ENCODE data around the gene ZNF445. TPM values are rescaled to one million over a fixed set of nuclear protein-coding genes. Genes with fewer than 3 reads are reported as not detected.

Gene ZNF445
- total and polyA plus RNA-seq, 9 of the 15 experiments (the other 6 are each of a cell fraction or from before 2014, with no cell fraction given), result 1.2 to 26.9 (median 10.6) TPM

DNA sequence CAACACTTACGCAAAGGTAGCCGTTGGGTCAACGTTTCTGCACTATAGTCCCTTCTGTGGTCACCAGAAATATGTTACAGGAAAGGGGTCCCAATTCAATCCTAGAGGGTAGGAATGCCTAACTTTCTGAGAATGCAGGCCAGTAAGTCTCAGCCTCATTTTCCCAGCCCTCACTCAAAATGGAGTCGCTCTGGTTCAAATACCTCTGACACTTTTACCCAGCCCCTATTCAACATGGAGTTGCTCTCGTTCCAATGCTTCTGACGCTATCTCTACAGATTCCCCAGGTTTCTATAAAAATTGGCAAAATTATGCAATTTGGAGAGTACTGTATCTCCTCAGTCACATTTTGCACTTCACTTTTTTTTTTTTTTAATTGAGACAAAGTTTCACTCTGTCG is 39.7 kb downstream of the ZNF445 start (continued):
- TF ChIP-seq, protein P1, sequence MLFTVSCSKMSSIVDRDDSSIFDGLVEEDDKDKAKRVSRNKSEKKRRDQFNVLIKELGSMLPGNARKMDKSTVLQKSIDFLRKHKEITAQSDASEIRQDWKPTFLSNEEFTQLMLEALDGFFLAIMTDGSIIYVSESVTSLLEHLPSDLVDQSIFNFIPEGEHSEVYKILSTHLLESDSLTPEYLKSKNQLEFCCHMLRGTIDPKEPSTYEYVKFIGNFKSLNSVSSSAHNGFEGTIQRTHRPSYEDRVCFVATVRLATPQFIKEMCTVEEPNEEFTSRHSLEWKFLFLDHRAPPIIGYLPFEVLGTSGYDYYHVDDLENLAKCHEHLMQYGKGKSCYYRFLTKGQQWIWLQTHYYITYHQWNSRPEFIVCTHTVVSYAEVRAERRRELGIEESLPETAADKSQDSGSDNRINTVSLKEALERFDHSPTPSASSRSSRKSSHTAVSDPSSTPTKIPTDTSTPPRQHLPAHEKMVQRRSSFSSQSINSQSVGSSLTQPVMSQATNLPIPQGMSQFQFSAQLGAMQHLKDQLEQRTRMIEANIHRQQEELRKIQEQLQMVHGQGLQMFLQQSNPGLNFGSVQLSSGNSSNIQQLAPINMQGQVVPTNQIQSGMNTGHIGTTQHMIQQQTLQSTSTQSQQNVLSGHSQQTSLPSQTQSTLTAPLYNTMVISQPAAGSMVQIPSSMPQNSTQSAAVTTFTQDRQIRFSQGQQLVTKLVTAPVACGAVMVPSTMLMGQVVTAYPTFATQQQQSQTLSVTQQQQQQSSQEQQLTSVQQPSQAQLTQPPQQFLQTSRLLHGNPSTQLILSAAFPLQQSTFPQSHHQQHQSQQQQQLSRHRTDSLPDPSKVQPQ (CRISPR knock-in tag; IDR thresholded peaks at IDR 0.05; ENCODE audit: borderline replicate concordance), result no peak
- TF ChIP-seq BDP1 (IDR thresholded peaks at IDR 0.05; ENCODE audit: insufficient read depth, insufficient read length) (no peak), NUFIP1 (IDR thresholded peaks at IDR 0.05; ENCODE audit: partially characterized antibody) (peak; percentile 24), L3MBTL2 (IDR thresholded peaks at IDR 0.05) (no peak), XRCC5 (IDR thresholded peaks at IDR 0.05; ENCODE audit: low read depth, low read length) (no peak), FOS (IDR thresholded peaks at IDR 0.05; ENCODE audit: extremely low read depth, insufficient read length) (no peak), CHD4 (IDR thresholded peaks at IDR 0.05; ENCODE audit: insufficient read depth, insufficient replicate concordance, low read depth, low read length, poor library complexity, severe bottlenecking) (no peak), ZNF785 (CRISPR knock-in tag; IDR thresholded peaks at IDR 0.05) (no peak), DMBX1 (CRISPR knock-in tag; IDR thresholded peaks at IDR 0.05; ENCODE audit: borderline replicate concordance) (peak; percentile 97), ZNF146 (CRISPR knock-in tag; IDR thresholded peaks at IDR 0.05; ENCODE audit: unreplicated experiment) (no peak), ZFP1 (CRISPR knock-in tag; IDR thresholded peaks at IDR 0.05) (peak; percentile 76), ARNT (IDR thresholded peaks at IDR 0.05) (no peak)
- TF ChIP-seq, protein P2, sequence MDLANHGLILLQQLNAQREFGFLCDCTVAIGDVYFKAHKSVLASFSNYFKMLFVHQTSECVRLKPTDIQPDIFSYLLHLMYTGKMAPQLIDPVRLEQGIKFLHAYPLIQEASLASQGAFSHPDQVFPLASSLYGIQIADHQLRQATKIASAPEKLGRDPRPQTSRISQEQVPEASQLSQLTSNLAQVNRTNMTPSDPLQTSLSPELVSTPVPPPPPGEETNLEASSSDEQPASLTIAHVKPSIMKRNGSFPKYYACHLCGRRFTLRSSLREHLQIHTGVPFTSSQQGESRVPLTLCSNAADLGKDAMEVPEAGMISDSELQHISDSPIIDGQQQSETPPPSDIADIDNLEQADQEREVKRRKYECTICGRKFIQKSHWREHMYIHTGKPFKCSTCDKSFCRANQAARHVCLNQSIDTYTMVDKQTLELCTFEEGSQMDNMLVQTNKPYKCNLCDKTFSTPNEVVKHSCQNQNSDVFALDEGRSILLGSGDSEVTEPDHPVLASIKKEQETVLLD (IDR thresholded peaks at IDR 0.05), result 0 out of 2 replicates have a peak, but pooled peaks have one; percentile 27
- TF ChIP-seq, protein P3, sequence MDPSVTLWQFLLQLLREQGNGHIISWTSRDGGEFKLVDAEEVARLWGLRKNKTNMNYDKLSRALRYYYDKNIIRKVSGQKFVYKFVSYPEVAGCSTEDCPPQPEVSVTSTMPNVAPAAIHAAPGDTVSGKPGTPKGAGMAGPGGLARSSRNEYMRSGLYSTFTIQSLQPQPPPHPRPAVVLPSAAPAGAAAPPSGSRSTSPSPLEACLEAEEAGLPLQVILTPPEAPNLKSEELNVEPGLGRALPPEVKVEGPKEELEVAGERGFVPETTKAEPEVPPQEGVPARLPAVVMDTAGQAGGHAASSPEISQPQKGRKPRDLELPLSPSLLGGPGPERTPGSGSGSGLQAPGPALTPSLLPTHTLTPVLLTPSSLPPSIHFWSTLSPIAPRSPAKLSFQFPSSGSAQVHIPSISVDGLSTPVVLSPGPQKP (CRISPR knock-in tag; IDR thresholded peaks at IDR 0.05), result no peak
- TF ChIP-seq, protein P4, sequence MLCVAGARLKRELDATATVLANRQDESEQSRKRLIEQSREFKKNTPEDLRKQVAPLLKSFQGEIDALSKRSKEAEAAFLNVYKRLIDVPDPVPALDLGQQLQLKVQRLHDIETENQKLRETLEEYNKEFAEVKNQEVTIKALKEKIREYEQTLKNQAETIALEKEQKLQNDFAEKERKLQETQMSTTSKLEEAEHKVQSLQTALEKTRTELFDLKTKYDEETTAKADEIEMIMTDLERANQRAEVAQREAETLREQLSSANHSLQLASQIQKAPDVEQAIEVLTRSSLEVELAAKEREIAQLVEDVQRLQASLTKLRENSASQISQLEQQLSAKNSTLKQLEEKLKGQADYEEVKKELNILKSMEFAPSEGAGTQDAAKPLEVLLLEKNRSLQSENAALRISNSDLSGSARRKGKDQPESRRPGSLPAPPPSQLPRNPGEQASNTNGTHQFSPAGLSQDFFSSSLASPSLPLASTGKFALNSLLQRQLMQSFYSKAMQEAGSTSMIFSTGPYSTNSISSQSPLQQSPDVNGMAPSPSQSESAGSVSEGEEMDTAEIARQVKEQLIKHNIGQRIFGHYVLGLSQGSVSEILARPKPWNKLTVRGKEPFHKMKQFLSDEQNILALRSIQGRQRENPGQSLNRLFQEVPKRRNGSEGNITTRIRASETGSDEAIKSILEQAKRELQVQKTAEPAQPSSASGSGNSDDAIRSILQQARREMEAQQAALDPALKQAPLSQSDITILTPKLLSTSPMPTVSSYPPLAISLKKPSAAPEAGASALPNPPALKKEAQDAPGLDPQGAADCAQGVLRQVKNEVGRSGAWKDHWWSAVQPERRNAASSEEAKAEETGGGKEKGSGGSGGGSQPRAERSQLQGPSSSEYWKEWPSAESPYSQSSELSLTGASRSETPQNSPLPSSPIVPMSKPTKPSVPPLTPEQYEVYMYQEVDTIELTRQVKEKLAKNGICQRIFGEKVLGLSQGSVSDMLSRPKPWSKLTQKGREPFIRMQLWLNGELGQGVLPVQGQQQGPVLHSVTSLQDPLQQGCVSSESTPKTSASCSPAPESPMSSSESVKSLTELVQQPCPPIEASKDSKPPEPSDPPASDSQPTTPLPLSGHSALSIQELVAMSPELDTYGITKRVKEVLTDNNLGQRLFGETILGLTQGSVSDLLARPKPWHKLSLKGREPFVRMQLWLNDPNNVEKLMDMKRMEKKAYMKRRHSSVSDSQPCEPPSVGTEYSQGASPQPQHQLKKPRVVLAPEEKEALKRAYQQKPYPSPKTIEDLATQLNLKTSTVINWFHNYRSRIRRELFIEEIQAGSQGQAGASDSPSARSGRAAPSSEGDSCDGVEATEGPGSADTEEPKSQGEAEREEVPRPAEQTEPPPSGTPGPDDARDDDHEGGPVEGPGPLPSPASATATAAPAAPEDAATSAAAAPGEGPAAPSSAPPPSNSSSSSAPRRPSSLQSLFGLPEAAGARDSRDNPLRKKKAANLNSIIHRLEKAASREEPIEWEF (CRISPR knock-in tag; IDR thresholded peaks at IDR 0.05), result peak; percentile 91
- TF ChIP-seq, protein P5, sequence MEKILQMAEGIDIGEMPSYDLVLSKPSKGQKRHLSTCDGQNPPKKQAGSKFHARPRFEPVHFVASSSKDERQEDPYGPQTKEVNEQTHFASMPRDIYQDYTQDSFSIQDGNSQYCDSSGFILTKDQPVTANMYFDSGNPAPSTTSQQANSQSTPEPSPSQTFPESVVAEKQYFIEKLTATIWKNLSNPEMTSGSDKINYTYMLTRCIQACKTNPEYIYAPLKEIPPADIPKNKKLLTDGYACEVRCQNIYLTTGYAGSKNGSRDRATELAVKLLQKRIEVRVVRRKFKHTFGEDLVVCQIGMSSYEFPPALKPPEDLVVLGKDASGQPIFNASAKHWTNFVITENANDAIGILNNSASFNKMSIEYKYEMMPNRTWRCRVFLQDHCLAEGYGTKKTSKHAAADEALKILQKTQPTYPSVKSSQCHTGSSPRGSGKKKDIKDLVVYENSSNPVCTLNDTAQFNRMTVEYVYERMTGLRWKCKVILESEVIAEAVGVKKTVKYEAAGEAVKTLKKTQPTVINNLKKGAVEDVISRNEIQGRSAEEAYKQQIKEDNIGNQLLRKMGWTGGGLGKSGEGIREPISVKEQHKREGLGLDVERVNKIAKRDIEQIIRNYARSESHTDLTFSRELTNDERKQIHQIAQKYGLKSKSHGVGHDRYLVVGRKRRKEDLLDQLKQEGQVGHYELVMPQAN (IDR thresholded peaks at IDR 0.05; ENCODE audit: borderline replicate concordance), result no peak

Data from K562 (cell line).